ENCODE data around the gene SYT12.
"Not testable (repeated sequence)": the region's sequence is repeated elsewhere in the genome, so short reads cannot be mapped to it uniquely, and the experiment has no call there.

SYT12 gene

GRCh38 chr11:66985508-66986177 is 37.3 kb upstream of the SYT12 start:
- DNase-seq: no peak
- TF ChIP-seq GATA1 (IDR thresholded peaks at IDR 0.05; ENCODE audit: low read depth, low read length) (no peak), POLR2A (IDR thresholded peaks at IDR 0.05; ENCODE audit: low read length) (no peak)

GRCh38 chr11:66986178-66986545 is 36.8 kb upstream of the SYT12 start:
- TF ChIP-seq GATA1 (IDR thresholded peaks at IDR 0.05; ENCODE audit: low read depth, low read length): no peak
- no peak for TF ChIP-seq POLR2A (IDR thresholded peaks at IDR 0.05; ENCODE audit: low read length)
- DNase-seq: no peak

- no peak for TF ChIP-seq POLR2A (IDR thresholded peaks at IDR 0.05; ENCODE audit: low read length)
- TF ChIP-seq GATA1 (IDR thresholded peaks at IDR 0.05; ENCODE audit: low read depth, low read length): no peak
- peak; percentile 46 to 52 for DNase-seq
Measured at GRCh38 chr11:66987158-66987620, 35.7 kb upstream of the SYT12 start.

GRCh38 chr11:66987924-66988637 is 34.9 kb upstream of the SYT12 start:
- TF ChIP-seq POLR2A (IDR thresholded peaks at IDR 0.05; ENCODE audit: low read length) (no peak), GATA1 (IDR thresholded peaks at IDR 0.05; ENCODE audit: low read depth, low read length) (no peak)
- DNase-seq: no peak

GRCh38 chr11:66988741-66989140 is 34.2 kb upstream of the SYT12 start:
- not testable (repeated sequence) for DNase-seq

- not testable (repeated sequence) for DNase-seq
Measured at GRCh38 chr11:66989360-66989759, 33.6 kb upstream of the SYT12 start.

- DNase-seq: no peak
- no peak for TF ChIP-seq POLR2A (IDR thresholded peaks at IDR 0.05; ENCODE audit: low read length)
- TF ChIP-seq GATA1 (IDR thresholded peaks at IDR 0.05; ENCODE audit: low read depth, low read length): no peak
Measured at GRCh38 chr11:66992041-66992440, 30.9 kb upstream of the SYT12 start.

GRCh38 chr11:66996609-66997273 is 26.2 kb upstream of the SYT12 start:
- no peak for DNase-seq
- TF ChIP-seq POLR2A (IDR thresholded peaks at IDR 0.05; ENCODE audit: low read length) (no peak), GATA1 (IDR thresholded peaks at IDR 0.05; ENCODE audit: low read depth, low read length) (no peak)

- TF ChIP-seq GATA1 (IDR thresholded peaks at IDR 0.05; ENCODE audit: low read depth, low read length) (no peak), POLR2A (IDR thresholded peaks at IDR 0.05; ENCODE audit: low read length) (no peak)
- DNase-seq: no peak
Measured at GRCh38 chr11:66999555-66999954, 23.4 kb upstream of the SYT12 start.

GRCh38 chr11:67001332-67001731 is 21.6 kb upstream of the SYT12 start:
- no peak for TF ChIP-seq POLR2A (IDR thresholded peaks at IDR 0.05; ENCODE audit: low read length)
- TF ChIP-seq GATA1 (IDR thresholded peaks at IDR 0.05; ENCODE audit: low read depth, low read length): no peak
- no peak for DNase-seq

- TF ChIP-seq GATA1 (IDR thresholded peaks at IDR 0.05; ENCODE audit: low read depth, low read length) (no peak), POLR2A (IDR thresholded peaks at IDR 0.05; ENCODE audit: low read length) (no peak)
- no peak for DNase-seq
Measured at GRCh38 chr11:67002297-67002913, 20.5 kb upstream of the SYT12 start.

- DNase-seq: no peak
- no peak for TF ChIP-seq GATA1 (IDR thresholded peaks at IDR 0.05; ENCODE audit: low read depth, low read length)
- no peak for TF ChIP-seq POLR2A (IDR thresholded peaks at IDR 0.05; ENCODE audit: low read length)
Measured at GRCh38 chr11:67002921-67003411, 20.0 kb upstream of the SYT12 start.

GRCh38 chr11:67005200-67005599 is 17.7 kb upstream of the SYT12 start:
- not testable (repeated sequence) for DNase-seq
